GM23338 (cell line): ENCODE measurements around the gene RGS7. TPM values are rescaled to one million over a fixed set of nuclear protein-coding genes. Genes with fewer than 3 reads are reported as not detected.

Experiments
- ATAC-seq: fragments of 200-7000 bp; cut with Tn5 transposase; 3 replicates; pipeline ENCODE4 v1.9.1; 2020
- DNase-seq: peaks from one replicate; pipeline ENCODE4 v3.0.0-alpha.2; 2015; ENCODE audit warnings: low spot score
- H2AFZ ChIP-seq: fragments of 200-600 bp; sonication (generic); 2 replicates; pipeline ENCODE4 v1.8.0; 2016; ENCODE audit warnings: antibody characterized with exemption, mild to moderate bottlenecking, moderate library complexity
- H3F3A ChIP-seq: fragments of 200-600 bp; sonication (generic); replicated peaks from 2 replicates; pipeline ENCODE4 v1.8.0; 2017; ENCODE audit warnings: antibody characterized with exemption, mixed run types, low read depth
- H3K27ac ChIP-seq: fragments of 200-600 bp; sonication (generic); 2 replicates; pipeline ENCODE4 v1.6.1; 2016; ENCODE audit warnings: low read depth
- H3K27me3 ChIP-seq: fragments of 200-600 bp; sonication (generic); 2 replicates; pipeline ENCODE4 v1.8.0; 2016; ENCODE audit warnings: mild to moderate bottlenecking, mixed run types, moderate library complexity; ENCODE audit not compliant: insufficient read depth
- H3K36me3 ChIP-seq: fragments of 200-600 bp; sonication (generic); 2 replicates; pipeline ENCODE4 v1.8.0; 2016; ENCODE audit warnings: mild to moderate bottlenecking; ENCODE audit not compliant: insufficient read depth
- H3K4me1 ChIP-seq: fragments of 200-600 bp; sonication (generic); 2 replicates; pipeline ENCODE4 v1.8.0; 2016; ENCODE audit warnings: mild to moderate bottlenecking, moderate library complexity; ENCODE audit not compliant: insufficient read depth
- H3K4me2 ChIP-seq: fragments of 200-600 bp; sonication (generic); 2 replicates; pipeline ENCODE4 v1.7.1; 2017; ENCODE audit warnings: mixed run types
- H3K4me3 ChIP-seq: fragments of 200-600 bp; sonication (generic); 2 replicates; pipeline ENCODE4 v1.6.1; 2016; ENCODE audit warnings: mixed run types
- H3K79me2 ChIP-seq: fragments of 200-600 bp; sonication (generic); replicated peaks from 2 replicates; pipeline ENCODE4 v1.8.0; 2017; ENCODE audit warnings: mild to moderate bottlenecking; ENCODE audit not compliant: insufficient read depth
- H3K9me2 ChIP-seq: fragments of 200-600 bp; sonication (generic); 2 replicates; pipeline ENCODE4 v1.8.0; 2017; ENCODE audit not compliant: insufficient read depth
- H4K20me1 ChIP-seq: fragments of 200-600 bp; sonication (generic); replicated peaks from 2 replicates; pipeline ENCODE4 v1.8.0; 2017; ENCODE audit warnings: mild to moderate bottlenecking; ENCODE audit not compliant: insufficient read depth
- H3K27ac Mint-ChIP-seq: 2 replicates; pipeline ENCODE4 v1.8.0; 2020; ENCODE audit warnings: inconsistent platforms, mild to moderate bottlenecking, moderate library complexity, mixed read lengths
- H3K27me3 Mint-ChIP-seq: 3 replicates; pipeline ENCODE4 v1.8.0; 2022; ENCODE audit warnings: low read depth, mild to moderate bottlenecking, moderate library complexity, mixed read lengths, inconsistent platforms; ENCODE audit not compliant: insufficient read depth, poor library complexity
- H3K36me3 Mint-ChIP-seq: 3 replicates; pipeline ENCODE4 v1.8.0; 2021; ENCODE audit warnings: low read depth, mild to moderate bottlenecking, inconsistent platforms, moderate library complexity, mixed read lengths
- H3K4me1 Mint-ChIP-seq: 3 replicates; pipeline ENCODE4 v1.8.0; 2020; ENCODE audit warnings: mild to moderate bottlenecking, inconsistent platforms, mixed read lengths
- H3K4me3 Mint-ChIP-seq: 3 replicates; pipeline ENCODE4 v1.8.0; 2021; ENCODE audit warnings: moderate library complexity, mild to moderate bottlenecking, inconsistent platforms, mixed read lengths
- H3K9me3 Mint-ChIP-seq: 3 replicates; pipeline ENCODE4 v1.8.0; 2020; ENCODE audit warnings: moderate library complexity, mild to moderate bottlenecking, inconsistent platforms, mixed read lengths
- CREB1 ChIP-seq: fragments of 250-450 bp; sonication (Bioruptor Pico); IDR thresholded peaks from 2 replicates; pipeline ENCODE4 v1.5.0; 2020; ENCODE audit warnings: low read depth, mild to moderate bottlenecking, moderate library complexity
- CTCF ChIP-seq, 2 experiments: fragments of 200-600 bp in 1 of 2; sonication (generic) in 1 of 2; conservative IDR thresholded peaks; 2 replicates each; pipeline versions ENCODE4 v1.5.1 to v1.6.1; 2016 to 2017; ENCODE audit warnings: antibody characterized with exemption in 2 of 2, low read depth in 2 of 2, mild to moderate bottlenecking in 2 of 2, moderate library complexity in 1 of 2
- ETS1 ChIP-seq: IDR thresholded peaks from 2 replicates; pipeline ENCODE4 v1.6.1; 2016; ENCODE audit warnings: antibody characterized with exemption
- EZH2 ChIP-seq: fragments of 200-600 bp; sonication (generic); IDR thresholded peaks from one replicate; pipeline ENCODE4 v1.8.0; 2017; ENCODE audit warnings: antibody characterized with exemption, mild to moderate bottlenecking, low read depth; ENCODE audit not compliant: unreplicated experiment
- JUNB ChIP-seq: IDR thresholded peaks from one replicate; pipeline ENCODE4 v1.6.1; 2016; ENCODE audit warnings: antibody characterized with exemption; ENCODE audit not compliant: unreplicated experiment
- NANOG ChIP-seq: IDR thresholded peaks from 2 replicates; pipeline ENCODE4 v1.6.1; 2016; ENCODE audit warnings: antibody characterized with exemption, borderline replicate concordance
- POLR2AphosphoS5 ChIP-seq: IDR thresholded peaks from 2 replicates; pipeline ENCODE4 v1.6.1; 2016; ENCODE audit warnings: antibody characterized with exemption, low read depth
- REST ChIP-seq: IDR thresholded peaks from one replicate; pipeline ENCODE4 v1.6.1; 2018; ENCODE audit warnings: antibody characterized with exemption; ENCODE audit not compliant: unreplicated experiment
- STAT1 ChIP-seq: IDR thresholded peaks from one replicate; pipeline ENCODE4 v1.6.1; 2016; ENCODE audit warnings: antibody characterized with exemption; ENCODE audit not compliant: unreplicated experiment
- ZNF114 ChIP-seq: fragments of 250-450 bp; sonication (Bioruptor Pico); IDR thresholded peaks from 2 replicates; pipeline ENCODE4 v1.5.0; 2020; ENCODE audit warnings: mild to moderate bottlenecking, moderate library complexity
- ZNF331 ChIP-seq: fragments of 250-450 bp; sonication (Bioruptor Pico); IDR thresholded peaks from 2 replicates; pipeline ENCODE4 v1.5.0; 2020; ENCODE audit warnings: low read depth, mild to moderate bottlenecking, moderate library complexity
- polyA plus RNA-seq: library from polyadenylated mRNA; unstranded; fragments of >200 nt; fragmentation: Nextera tagmentation; extraction: Ambion mirVana; gene quantifications from 2 replicates; pipeline ENCODE4 v1.2.1, GENCODE V29; 2016
- total RNA-seq: library from RNA; depleted of rRNA; stranded (reverse); fragments of >200 nt; shearing (Covaris generic); gene quantifications from 2 replicates; pipeline ENCODE4 v1.2.3, GENCODE V29; 2014

RGS7 gene
- total and polyA plus RNA-seq, 2 experiments from 2014 or later, result 2.0 to 2.2 TPM

GRCh38 chr1:241355311-241356010, 1.5 kb downstream of the RGS7 start (continued):
- TF ChIP-seq EZH2, result no peak
- no peak for TF ChIP-seq ZNF331
- TF ChIP-seq CREB1 (CRISPR knock-in tag), result no peak
- TF ChIP-seq REST, result no peak
- no peak for TF ChIP-seq NANOG

- no peaks in the 10 kb centered on the region for H3K4me1 Mint-ChIP-seq
- ATAC-seq (no peak), DNase-seq (no peak)
- Histone ChIP-seq H3K4me2 (no peak overlapping the region), H3K27ac (no peak overlapping the region), H3K79me2 (no peaks in the 10 kb centered on the region), H3K9me2 (no peaks in the 10 kb centered on the region), H3K4me3 (no peak overlapping the region), H3K27me3 (peaks cover 23% of the 10 kb centered on the region), H3K36me3 (no peaks in the 10 kb centered on the region), H3K4me1 (peaks cover 5% of the 10 kb centered on the region; the same call in 1 of the 2 replicates), H4K20me1 (no peaks in the 10 kb centered on the region; the same call in 1 of the 2 replicates), H3F3A (no peaks in the 10 kb centered on the region), H2AFZ (no peak overlapping the region)
- no peak overlapping the region for H3K4me3 Mint-ChIP-seq
- no peaks in the 10 kb centered on the region for H3K36me3 Mint-ChIP-seq
- no peak overlapping the region for H3K27ac Mint-ChIP-seq
- peaks cover 8% of the 10 kb centered on the region for H3K27me3 Mint-ChIP-seq
- no peaks in the 10 kb centered on the region for H3K9me3 Mint-ChIP-seq
- TF ChIP-seq JUNB (no peak), NANOG (no peak), CREB1 (CRISPR knock-in tag) (no peak), ZNF331 (no peak), POLR2AphosphoS5 (no peak), STAT1 (no peak)
Measured at GRCh38 chr1:241352401-241352800, 4.6 kb downstream of the RGS7 start.

- H3K4me2 ChIP-seq, result no peak overlapping the region
- Mint-ChIP-seq H3K4me1 (no peaks in the 10 kb centered on the region), H3K4me3 (no peak overlapping the region), H3K36me3 (no peaks in the 10 kb centered on the region), H3K27ac (no peak overlapping the region), H3K27me3 (peaks cover 8% of the 10 kb centered on the region), H3K9me3 (no peaks in the 10 kb centered on the region)
- no peaks in the 10 kb centered on the region for H3F3A ChIP-seq
- peaks cover 5% of the 10 kb centered on the region; the same call in 1 of the 2 replicates for H3K4me1 ChIP-seq
- H4K20me1 ChIP-seq, result no peaks in the 10 kb centered on the region; the same call in 1 of the 2 replicates
- H3K4me3 ChIP-seq, result no peak overlapping the region
- peaks cover 22% of the 10 kb centered on the region for H3K27me3 ChIP-seq
- H3K9me2 ChIP-seq, result no peaks in the 10 kb centered on the region
- H3K36me3 ChIP-seq, result no peaks in the 10 kb centered on the region
- no peak overlapping the region for H2AFZ ChIP-seq
- ATAC-seq, result no peak
- no peak overlapping the region for H3K27ac ChIP-seq
- no peaks in the 10 kb centered on the region for H3K79me2 ChIP-seq
- DNase-seq, result no peak
- TF ChIP-seq ETS1 (no peak), STAT1 (no peak), JUNB (no peak), POLR2AphosphoS5 (no peak), ZNF114 (CRISPR knock-in tag) (no peak), CTCF (conservative IDR thresholded peaks at IDR 0.05; ENCODE audit: low read depth in 2 of 2) (no peak), EZH2 (no peak)
Measured at GRCh38 chr1:241351841-241352240, 5.2 kb downstream of the RGS7 start.
